Sigmoid colon (tissue), 7 donors: Measurements from ENCODE around the gene NOL7. TPM values are rescaled to one million over a fixed set of nuclear protein-coding genes. Genes with fewer than 3 reads are reported as not detected.

Experiments used
- DNase-seq: peaks from one replicate; pipeline ENCODE4 v3.0.0-alpha.2; 2019
- H3K27ac ChIP-seq, 4 donors: fragments of 200-600 bp; sonication (generic); one replicate each; pipeline ENCODE4 v1.5.1; 2016 to 2019; ENCODE audit warnings: mild to moderate bottlenecking in 1 of 4
- H3K27me3 ChIP-seq, 3 donors: fragments of 200-600 bp; sonication (generic); one replicate each; pipeline ENCODE4 v1.5.1; 2019; ENCODE audit warnings: mild to moderate bottlenecking in 1 of 3
- H3K36me3 ChIP-seq, 4 donors: fragments of 200-600 bp; sonication (generic); one replicate each; pipeline ENCODE4 v1.5.1; 2016 to 2019
- H3K4me1 ChIP-seq, 4 donors: fragments of 200-600 bp; sonication (generic); one replicate each; pipeline ENCODE4 v1.5.1; 2017 to 2019
- H3K4me3 ChIP-seq, 4 donors: fragments of 200-600 bp; sonication (generic); one replicate each; pipeline ENCODE4 v1.5.1; 2017 to 2019; ENCODE audit warnings: mild to moderate bottlenecking in 2 of 4, moderate library complexity in 1 of 4
- H3K9me3 ChIP-seq, 4 donors: fragments of 200-600 bp in 3 of 4; sonication (generic) in 3 of 4; one replicate each; pipeline versions ENCODE4 v1.5.1 to v1.6.1; 2013 to 2019
- CTCF ChIP-seq, 4 experiments: fragments of 450-650 bp in 3 of 4; fragments of 200-600 bp in 1 of 4; IDR thresholded peaks; one replicate each; pipeline ENCODE4 v1.5.1; 2016 to 2019; ENCODE audit warnings: antibody characterized with exemption in 4 of 4, mild to moderate bottlenecking in 3 of 4, moderate library complexity in 2 of 4
- EP300 ChIP-seq, 4 donors: sonication (generic); formaldehyde crosslinking; IDR thresholded peaks; one replicate each; pipeline ENCODE4 v1.6.1; 2017; ENCODE audit warnings: antibody characterized with exemption in 4 of 4
- POLR2A ChIP-seq, 2 donors: fragments of 450-650 bp; IDR thresholded peaks; one replicate each; pipeline ENCODE4 v1.6.1; 2016; ENCODE audit warnings: antibody characterized with exemption in 2 of 2, mild to moderate bottlenecking in 2 of 2, moderate library complexity in 2 of 2
- POLR2AphosphoS5 ChIP-seq, 4 donors: sonication (generic); formaldehyde crosslinking; IDR thresholded peaks; one replicate each; pipeline ENCODE4 v1.6.1; 2017; ENCODE audit warnings: antibody characterized with exemption in 4 of 4
- WGBS, 2 donors: extraction: QIAGEN DNeasy Blood & Tissue Kit; methylation state at CpG; one replicate each; pipeline ENCODE4 v1.1.7; 2013; 5-methylcytosine and 5-hydroxymethylcytosine counted together
- intact Hi-C: fragments of 100-400 bp; cut with DNase I; formaldehyde crosslinking; loops from one replicate; pipeline ENCODE4 v1.15.1; 2023
- polyA plus RNA-seq, 3 donors: library from polyadenylated mRNA; stranded (reverse); fragments of 200-250 nt; gene quantifications; one replicate each; pipeline ENCODE4 v1.2.3, GENCODE V29; 2013
- total RNA-seq, 4 donors: library from RNA; depleted of rRNA; stranded (reverse); fragments of >200 nt; gene quantifications; one replicate each; pipeline ENCODE4 v1.1.0, GENCODE V29; 2016
- donor health status: healthy with polysubstance abuse.
- donor health status: Bipolar disorder and iron deficiency.
- donor health status: healthy.

The NOL7 gene
- total and polyA plus RNA-seq, 7 donors, result 72.2 to 97.6 (median 87.8) TPM

GRCh38 chr6:13635948-13636658 is 21.0 kb downstream of the NOL7 start:
- H3K4me1 ChIP-seq, result no peaks in the 10 kb centered on the region
- no peaks in the 10 kb centered on the region for H3K27me3 ChIP-seq
- 75 to 88% methylated on average over 4 of the region's 4 CpGs for WGBS, 2 donors
- no peak overlapping the region for H3K4me3 ChIP-seq
- H3K36me3 ChIP-seq, result peaks cover 6 to 84% (median 13%) of the 10 kb centered on the region in 4 donors
- no peak for DNase-seq
- no peak for TF ChIP-seq POLR2A (IDR thresholded peaks at IDR 0.05)
- TF ChIP-seq EP300 (IDR thresholded peaks at IDR 0.05), result no peak
- TF ChIP-seq CTCF (IDR thresholded peaks at IDR 0.05), result no peak
- TF ChIP-seq POLR2AphosphoS5 (IDR thresholded peaks at IDR 0.05), result no peak
- H3K27ac ChIP-seq, result no peak overlapping the region
- intact Hi-C loops, result no loop called here
- no peaks in the 10 kb centered on the region for H3K9me3 ChIP-seq

- WGBS, 2 donors, result 96 to 97% methylated on average over 1 of the region's 1 CpG
- Histone ChIP-seq H3K9me3 (no peaks in the 10 kb centered on the region), H3K36me3 (peaks cover 6 to 75% (median 10%) of the 10 kb centered on the region in 4 donors), H3K4me3 (no peak overlapping the region), H3K27ac (no peak overlapping the region), H3K4me1 (no peaks in the 10 kb centered on the region), H3K27me3 (no peaks in the 10 kb centered on the region)
- intact Hi-C loops, result no loop called here
- no peak for DNase-seq
- TF ChIP-seq EP300 (IDR thresholded peaks at IDR 0.05), result no peak
- TF ChIP-seq POLR2AphosphoS5 (IDR thresholded peaks at IDR 0.05), result no peak
- TF ChIP-seq CTCF (IDR thresholded peaks at IDR 0.05), result no peak
- no peak for TF ChIP-seq POLR2A (IDR thresholded peaks at IDR 0.05)
Measured at GRCh38 chr6:13638014-13638413, 22.9 kb downstream of the NOL7 start.

- Histone ChIP-seq H3K27ac (no peak overlapping the region), H3K36me3 (peaks cover 6 to 75% (median 10%) of the 10 kb centered on the region in 4 donors), H3K4me1 (no peaks in the 10 kb centered on the region), H3K4me3 (no peak overlapping the region), H3K27me3 (no peaks in the 10 kb centered on the region), H3K9me3 (no peaks in the 10 kb centered on the region)
- TF ChIP-seq POLR2A (IDR thresholded peaks at IDR 0.05) (no peak), POLR2AphosphoS5 (IDR thresholded peaks at IDR 0.05) (no peak), CTCF (IDR thresholded peaks at IDR 0.05) (no peak), EP300 (IDR thresholded peaks at IDR 0.05) (no peak)
- DNase-seq, result no peak
- intact Hi-C loops, result no loop called here
- WGBS, 2 donors, result 89 to 95% methylated on average over 4 of the region's 4 CpGs
Measured at GRCh38 chr6:13638626-13639025, 23.5 kb downstream of the NOL7 start.

- intact Hi-C loops, result no loop called here
- H3K27me3 ChIP-seq, result no peaks in the 10 kb centered on the region
- DNase-seq, result no peak
- H3K4me3 ChIP-seq, result no peak overlapping the region
- TF ChIP-seq CTCF (IDR thresholded peaks at IDR 0.05) (no peak), EP300 (IDR thresholded peaks at IDR 0.05) (no peak), POLR2A (IDR thresholded peaks at IDR 0.05) (no peak), POLR2AphosphoS5 (IDR thresholded peaks at IDR 0.05) (no peak)
- H3K4me1 ChIP-seq, result no peaks in the 10 kb centered on the region
- no peak overlapping the region for H3K27ac ChIP-seq
- H3K9me3 ChIP-seq, result no peaks in the 10 kb centered on the region
- 76 to 89% methylated on average over 5 of the region's 5 CpGs for WGBS, 2 donors
- peaks cover 6 to 76% (median 12%) of the 10 kb centered on the region in 4 donors for H3K36me3 ChIP-seq
Measured at GRCh38 chr6:13641315-13641714, 26.2 kb downstream of the NOL7 start.

- H3K9me3 ChIP-seq, result no peaks in the 10 kb centered on the region
- DNase-seq, result no peak
- intact Hi-C loops, result no loop called here
- WGBS, 2 donors, result 85 to 90% methylated on average over 3 of the region's 3 CpGs
- TF ChIP-seq POLR2AphosphoS5 (IDR thresholded peaks at IDR 0.05), result no peak
- TF ChIP-seq CTCF (IDR thresholded peaks at IDR 0.05), result no peak
- TF ChIP-seq POLR2A (IDR thresholded peaks at IDR 0.05), result no peak
- TF ChIP-seq EP300 (IDR thresholded peaks at IDR 0.05), result no peak
- no peak overlapping the region for H3K27ac ChIP-seq
- peaks cover 4 to 58% (median 10%) of the 10 kb centered on the region in 4 donors for H3K36me3 ChIP-seq
- no peak overlapping the region for H3K4me3 ChIP-seq
- H3K27me3 ChIP-seq, result no peaks in the 10 kb centered on the region
- no peaks in the 10 kb centered on the region for H3K4me1 ChIP-seq
Measured at GRCh38 chr6:13643125-13643524, 28.0 kb downstream of the NOL7 start.
